ENCODE data around the gene SCG2.

Gene SCG2

GRCh38 chr2:223597076-223597475 is 5.1 kb downstream of the SCG2 start:
- Histone ChIP-seq H3F3A (ENCODE audit: insufficient read depth, low read length) (no peaks in the 10 kb centered on the region), H4K20me1 (ENCODE audit: insufficient read depth, low read length) (no peaks in the 10 kb centered on the region), H3K36me3 (ENCODE audit: insufficient read depth, low read length) (no peaks in the 10 kb centered on the region), H3K27me3 (ENCODE audit: insufficient read depth, low read length) (no peaks in the 10 kb centered on the region), H3K9ac (ENCODE audit: low read length) (no peak overlapping the region), H3K9me3 (ENCODE audit: low read length) (no peaks in the 10 kb centered on the region), H3K27ac (ENCODE audit: low read depth, low read length, poor library complexity, severe bottlenecking) (no peak overlapping the region), H3K9me2 (ENCODE audit: low read depth, low read length) (no peaks in the 10 kb centered on the region), H3K79me2 (ENCODE audit: insufficient read depth, low read length) (no peaks in the 10 kb centered on the region), H3K4me2 (ENCODE audit: low read length) (no peak overlapping the region), H3K4me1 (ENCODE audit: insufficient read depth, low read length, severe bottlenecking) (no peaks in the 10 kb centered on the region), H3K4me3 (ENCODE audit: low read depth, low read length, poor library complexity, severe bottlenecking) (no peak overlapping the region), H2AFZ (ENCODE audit: low read length) (no peak overlapping the region)
- TF ChIP-seq EZH2 (IDR thresholded peaks at IDR 0.05; ENCODE audit: borderline replicate concordance, low read length) (no peak), CTCF (IDR thresholded peaks at IDR 0.05; ENCODE audit: low read length) (no peak)

- H3F3A ChIP-seq (ENCODE audit: insufficient read depth, low read length): no peaks in the 10 kb centered on the region
- no peaks in the 10 kb centered on the region for H4K20me1 ChIP-seq (ENCODE audit: insufficient read depth, low read length)
- no peaks in the 10 kb centered on the region for H3K27me3 ChIP-seq (ENCODE audit: insufficient read depth, low read length)
- no peaks in the 10 kb centered on the region for H3K36me3 ChIP-seq (ENCODE audit: insufficient read depth, low read length)
- H3K4me1 ChIP-seq (ENCODE audit: insufficient read depth, low read length, severe bottlenecking): no peaks in the 10 kb centered on the region
- no peak overlapping the region for H2AFZ ChIP-seq (ENCODE audit: low read length)
- no peak overlapping the region for H3K4me3 ChIP-seq (ENCODE audit: low read depth, low read length, poor library complexity, severe bottlenecking)
- H3K79me2 ChIP-seq (ENCODE audit: insufficient read depth, low read length): no peaks in the 10 kb centered on the region
- H3K27ac ChIP-seq (ENCODE audit: low read depth, low read length, poor library complexity, severe bottlenecking): no peak overlapping the region
- no peaks in the 10 kb centered on the region for H3K9me2 ChIP-seq (ENCODE audit: low read depth, low read length)
- TF ChIP-seq CTCF (IDR thresholded peaks at IDR 0.05; ENCODE audit: low read length) (no peak), EZH2 (IDR thresholded peaks at IDR 0.05; ENCODE audit: borderline replicate concordance, low read length) (no peak)
- no peak overlapping the region for H3K9ac ChIP-seq (ENCODE audit: low read length)
- H3K4me2 ChIP-seq (ENCODE audit: low read length): no peak overlapping the region
- no peaks in the 10 kb centered on the region for H3K9me3 ChIP-seq (ENCODE audit: low read length)
Measured at GRCh38 chr2:223596208-223596607, 6.0 kb downstream of the SCG2 start.

GRCh38 chr2:223594831-223595230 is 7.3 kb downstream of the SCG2 start:
- Histone ChIP-seq H4K20me1 (ENCODE audit: insufficient read depth, low read length) (no peaks in the 10 kb centered on the region), H3F3A (ENCODE audit: insufficient read depth, low read length) (no peaks in the 10 kb centered on the region), H3K9me2 (ENCODE audit: low read depth, low read length) (no peaks in the 10 kb centered on the region), H3K27ac (ENCODE audit: low read depth, low read length, poor library complexity, severe bottlenecking) (no peak overlapping the region), H3K9me3 (ENCODE audit: low read length) (no peaks in the 10 kb centered on the region), H3K27me3 (ENCODE audit: insufficient read depth, low read length) (no peaks in the 10 kb centered on the region), H2AFZ (ENCODE audit: low read length) (no peak overlapping the region), H3K4me2 (ENCODE audit: low read length) (no peak overlapping the region), H3K4me3 (ENCODE audit: low read depth, low read length, poor library complexity, severe bottlenecking) (no peak overlapping the region), H3K4me1 (ENCODE audit: insufficient read depth, low read length, severe bottlenecking) (no peaks in the 10 kb centered on the region), H3K79me2 (ENCODE audit: insufficient read depth, low read length) (no peaks in the 10 kb centered on the region), H3K9ac (ENCODE audit: low read length) (no peak overlapping the region), H3K36me3 (ENCODE audit: insufficient read depth, low read length) (no peaks in the 10 kb centered on the region)
- TF ChIP-seq CTCF (IDR thresholded peaks at IDR 0.05; ENCODE audit: low read length) (no peak), EZH2 (IDR thresholded peaks at IDR 0.05; ENCODE audit: borderline replicate concordance, low read length) (no peak)
